Measurements from ENCODE around the gene RALA. TPM values are rescaled to one million over a fixed set of nuclear protein-coding genes. Genes with fewer than 3 reads are reported as not detected.

RALA gene
- total and polyA plus RNA-seq, 2 of the 13 experiments (the other 11 are each of a cell fraction or from before 2014, with no cell fraction given): 11.8 to 19.5 TPM

- TF ChIP-seq CEBPZ (IDR thresholded peaks at IDR 0.05; ENCODE audit: low read length) (no peak), ZFP82 (CRISPR knock-in tag; IDR thresholded peaks at IDR 0.05; ENCODE audit: borderline replicate concordance) (no peak; the same call in 1 of the 2 replicates), ZNF3 (CRISPR knock-in tag; IDR thresholded peaks at IDR 0.05) (no peak), CREM (IDR thresholded peaks at IDR 0.05) (0 out of 2 replicates have a peak, but pooled peaks have one; percentile 23), CREM (CRISPR knock-in tag; IDR thresholded peaks at IDR 0.05) (no peak), RFX1 (IDR thresholded peaks at IDR 0.05) (no peak), MAFF (IDR thresholded peaks at IDR 0.05; ENCODE audit: low read depth, low read length) (no peak), TMF1 (CRISPR knock-in tag; IDR thresholded peaks at IDR 0.05; ENCODE audit: low read depth) (0 out of 2 replicates have a peak, but pooled peaks have one; percentile 76), LRRFIP1 (CRISPR knock-in tag; conservative IDR thresholded peaks at IDR 0.05) (no peak), ZNF362 (CRISPR knock-in tag; IDR thresholded peaks at IDR 0.05; ENCODE audit: borderline replicate concordance) (no peak), ZNF292 (CRISPR knock-in tag; IDR thresholded peaks at IDR 0.05; ENCODE audit: borderline replicate concordance, low read depth) (peak; percentile 84), ZNF746 (CRISPR knock-in tag; IDR thresholded peaks at IDR 0.05) (peak; percentile 81), FOXA3 (CRISPR knock-in tag; IDR thresholded peaks at IDR 0.05) (no peak), STAT5B (CRISPR knock-in tag; IDR thresholded peaks at IDR 0.05) (no peak), TOPORS (CRISPR knock-in tag; IDR thresholded peaks at IDR 0.05) (peak; percentile 83), ZBTB34 (CRISPR knock-in tag; IDR thresholded peaks at IDR 0.05) (0 out of 2 replicates have a peak, but pooled peaks have one; percentile 42), ZNF296 (CRISPR knock-in tag; conservative IDR thresholded peaks at IDR 0.05) (peak; percentile 78; the same call in 1 of the 2 replicates), SIN3A (IDR thresholded peaks at IDR 0.05; ENCODE audit: borderline replicate concordance, low read depth, low read length) (peak; percentile 82; the same call in 1 of the 2 replicates)
Measured at GRCh38 chr7:39623047-39623731, at the start of gene RALA (continued).
